K562 treated with DMSO at 1 percent for 24 hours (cell line): ENCODE measurements around the gene MOXD1. TPM values are rescaled to one million over a fixed set of nuclear protein-coding genes. Genes with fewer than 3 reads are reported as not detected.

Experiments used
- total RNA-seq: library from RNA; unstranded; fragments of 300-600 nt; gene quantifications from 2 replicates; pipeline ENCODE4 v1.2.3, GENCODE V29; 2022; ENCODE audit warnings: low read depth; ENCODE audit not compliant: insufficient read depth

MOXD1 gene
- total RNA-seq = not detected in 2 replicates

DNA sequence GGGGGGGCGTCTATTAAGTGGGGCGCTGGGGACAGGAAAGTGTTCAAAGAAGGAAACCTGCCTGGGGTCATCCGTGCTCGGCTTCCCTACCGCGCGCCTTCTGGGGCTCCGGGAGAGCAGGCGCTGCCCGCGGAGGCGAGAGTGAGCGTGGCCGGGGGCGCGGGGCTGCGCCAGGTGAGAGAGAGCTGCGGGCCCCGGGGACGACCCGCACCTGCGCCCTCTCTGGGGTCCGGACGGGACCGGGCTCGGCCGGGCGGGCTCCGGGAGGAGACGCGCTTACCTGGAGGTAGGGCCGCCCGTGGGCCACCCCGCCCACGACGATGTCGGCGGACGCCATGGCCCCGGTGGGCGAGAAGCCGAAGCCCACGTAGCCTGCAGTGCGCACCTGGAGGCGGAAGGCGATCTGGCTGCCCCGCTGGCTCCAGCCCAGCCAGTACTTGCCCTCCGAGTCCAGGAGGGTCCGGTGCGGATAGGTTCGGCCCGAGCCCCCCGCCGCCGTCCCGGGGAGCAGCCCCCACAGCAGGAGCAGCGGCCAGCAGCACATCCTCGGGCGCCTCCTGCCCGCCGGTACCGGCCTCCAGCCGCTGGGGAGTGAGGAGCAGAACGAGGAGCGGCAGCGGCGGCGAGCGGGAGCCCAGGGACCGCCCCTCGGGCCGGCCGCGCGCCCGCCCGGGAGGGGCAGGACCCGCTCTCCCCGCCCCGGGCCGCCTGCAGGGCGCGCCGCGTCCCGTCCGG is at the start of gene MOXD1:
Gene MOXD1, minus strand, starts transcription at position 593 of the 735 bp plus-strand sequence. Its CDS starts 49 bp downstream, at position 544.

Other genes with a start within 250 kb of the MOXD1 start
- 19.6 and 20.1 TPM in 2 replicates for gene STX7, start 111.6 kb upstream of the MOXD1 start, total RNA-seq
- not detected in 2 replicates for gene TAAR9, start 136.8 kb upstream of the MOXD1 start, total RNA-seq
- not detected in 2 replicates for gene TAAR8, start 151.2 kb upstream of the MOXD1 start, total RNA-seq
- gene TAAR6, start 168.8 kb upstream of the MOXD1 start, total RNA-seq = not detected in 2 replicates
- not detected in 2 replicates for gene TAAR5, start 188.3 kb upstream of the MOXD1 start, total RNA-seq
- not detected in 2 replicates for gene TAAR2, start 222.8 kb upstream of the MOXD1 start, total RNA-seq